ENCODE results near the gene GPC6. TPM values are rescaled to one million over a fixed set of nuclear protein-coding genes. Genes with fewer than 3 reads are reported as not detected.
"Not testable (repeated sequence)": the region's sequence is repeated elsewhere in the genome, so short reads cannot be mapped to it uniquely, and the experiment has no call there.

GPC6 gene
- total and polyA plus RNA-seq, 5 donors from 2014 or later, result not detected

- Histone ChIP-seq H3K9me3 (ENCODE audit: control insufficient read depth in 2 of 2, low read length in 2 of 2) (no peaks in the 10 kb centered on the region), H3K4me1 (ENCODE audit: control insufficient read depth, insufficient read depth, low read length, poor library complexity, severe bottlenecking) (no peaks in the 10 kb centered on the region), H3K27ac (ENCODE audit: insufficient read depth, low read length, poor library complexity, severe bottlenecking) (no peak overlapping the region), H3K36me3 (ENCODE audit: control insufficient read depth, insufficient read depth, low read length) (no peaks in the 10 kb centered on the region), H3K27me3 (ENCODE audit: control insufficient read depth, insufficient read depth, low read length) (no peaks in the 10 kb centered on the region), H3K4me3 (ENCODE audit: low read depth, low read length) (no peak overlapping the region)
- H3K36me3 Mint-ChIP-seq, result no peaks in the 10 kb centered on the region
- DNase-seq (no peak), ATAC-seq (ENCODE audit: low read depth in 2 of 2) (no peak)
- no peaks in the 10 kb centered on the region for H3K9me3 Mint-ChIP-seq
- H3K4me1 Mint-ChIP-seq, result peaks cover 0 to 7% (median 0%) of the 10 kb centered on the region in 4 donors
- peaks cover under 1% of the 10 kb centered on the region for H3K27me3 Mint-ChIP-seq
- peak overlapping the region in 2 of 3 donors; percentile 32 to 55 for H3K27ac Mint-ChIP-seq
- no peak overlapping the region for H3K4me3 Mint-ChIP-seq
These were observed 1071.7 kb downstream of the GPC6 start for GRCh38 chr13:94298346-94298745.

GRCh38 chr13:94300401-94300800 lies 1073.8 kb downstream of the GPC6 start:
- H3K9me3 ChIP-seq (ENCODE audit: control insufficient read depth in 2 of 2, low read length in 2 of 2), result no peaks in the 10 kb centered on the region
- Mint-ChIP-seq H3K9me3 (no peaks in the 10 kb centered on the region), H3K27ac (no peak overlapping the region), H3K36me3 (no peaks in the 10 kb centered on the region), H3K27me3 (peaks cover 5% of the 10 kb centered on the region), H3K4me1 (peaks cover 0 to 15% (median 2%) of the 10 kb centered on the region in 4 donors), H3K4me3 (no peak overlapping the region)
- DNase-seq (no peak), ATAC-seq (ENCODE audit: low read depth in 2 of 2) (no peak)
- no peak overlapping the region for H3K4me3 ChIP-seq (ENCODE audit: low read depth, low read length)
- no peaks in the 10 kb centered on the region for H3K36me3 ChIP-seq (ENCODE audit: control insufficient read depth, insufficient read depth, low read length)
- no peak overlapping the region for H3K27ac ChIP-seq (ENCODE audit: insufficient read depth, low read length, poor library complexity, severe bottlenecking)
- H3K4me1 ChIP-seq (ENCODE audit: control insufficient read depth, insufficient read depth, low read length, poor library complexity, severe bottlenecking), result no peaks in the 10 kb centered on the region
- H3K27me3 ChIP-seq (ENCODE audit: control insufficient read depth, insufficient read depth, low read length), result no peaks in the 10 kb centered on the region

GRCh38 chr13:94301487-94301886 lies 1074.9 kb downstream of the GPC6 start:
- Mint-ChIP-seq H3K27ac (no peak overlapping the region), H3K4me3 (no peak overlapping the region), H3K36me3 (no peaks in the 10 kb centered on the region), H3K9me3 (no peaks in the 10 kb centered on the region), H3K4me1 (peaks cover 0 to 15% (median 2%) of the 10 kb centered on the region in 4 donors), H3K27me3 (peaks cover 5% of the 10 kb centered on the region)
- ATAC-seq (ENCODE audit: low read depth in 2 of 2), result no peak
- no peaks in the 10 kb centered on the region for H3K27me3 ChIP-seq (ENCODE audit: control insufficient read depth, insufficient read depth, low read length)
- no peak for DNase-seq
- no peak overlapping the region for H3K4me3 ChIP-seq (ENCODE audit: low read depth, low read length)
- H3K27ac ChIP-seq (ENCODE audit: insufficient read depth, low read length, poor library complexity, severe bottlenecking), result no peak overlapping the region
- H3K4me1 ChIP-seq (ENCODE audit: control insufficient read depth, insufficient read depth, low read length, poor library complexity, severe bottlenecking), result no peaks in the 10 kb centered on the region
- no peaks in the 10 kb centered on the region for H3K36me3 ChIP-seq (ENCODE audit: control insufficient read depth, insufficient read depth, low read length)
- H3K9me3 ChIP-seq (ENCODE audit: control insufficient read depth in 2 of 2, low read length in 2 of 2), result no peaks in the 10 kb centered on the region

GRCh38 chr13:94302847-94303565 lies 1076.4 kb downstream of the GPC6 start:
- not testable (repeated sequence) for H3K4me3 Mint-ChIP-seq; H3K4me1 ChIP-seq (ENCODE audit: control insufficient read depth, insufficient read depth, low read length, poor library complexity, severe bottlenecking); DNase-seq; H3K27me3 ChIP-seq (ENCODE audit: control insufficient read depth, insufficient read depth, low read length); H3K4me3 ChIP-seq (ENCODE audit: low read depth, low read length); H3K27ac ChIP-seq (ENCODE audit: insufficient read depth, low read length, poor library complexity, severe bottlenecking); H3K36me3 ChIP-seq (ENCODE audit: control insufficient read depth, insufficient read depth, low read length); ATAC-seq (ENCODE audit: low read depth in 2 of 2); H3K27ac Mint-ChIP-seq; H3K27me3 Mint-ChIP-seq; H3K36me3 Mint-ChIP-seq; H3K9me3 ChIP-seq (ENCODE audit: control insufficient read depth in 2 of 2, low read length in 2 of 2); H3K9me3 Mint-ChIP-seq
- peaks cover 0 to 12% (median 2%) of the 10 kb centered on the region in 4 donors for H3K4me1 Mint-ChIP-seq

GRCh38 chr13:94303644-94304174 lies 1077.1 kb downstream of the GPC6 start:
- no peak for ATAC-seq (ENCODE audit: low read depth in 2 of 2)
- DNase-seq, result no peak
- H3K4me3 Mint-ChIP-seq, result no peak overlapping the region
- Histone ChIP-seq H3K4me1 (ENCODE audit: control insufficient read depth, insufficient read depth, low read length, poor library complexity, severe bottlenecking) (no peaks in the 10 kb centered on the region), H3K4me3 (ENCODE audit: low read depth, low read length) (no peak overlapping the region), H3K27ac (ENCODE audit: insufficient read depth, low read length, poor library complexity, severe bottlenecking) (no peak overlapping the region), H3K36me3 (ENCODE audit: control insufficient read depth, insufficient read depth, low read length) (no peaks in the 10 kb centered on the region), H3K9me3 (ENCODE audit: control insufficient read depth in 2 of 2, low read length in 2 of 2) (no peaks in the 10 kb centered on the region), H3K27me3 (ENCODE audit: control insufficient read depth, insufficient read depth, low read length) (no peaks in the 10 kb centered on the region)
- H3K27ac Mint-ChIP-seq, result no peak overlapping the region
- H3K4me1 Mint-ChIP-seq, result peaks cover 0 to 12% (median 2%) of the 10 kb centered on the region in 4 donors
- no peaks in the 10 kb centered on the region for H3K36me3 Mint-ChIP-seq
- no peaks in the 10 kb centered on the region for H3K9me3 Mint-ChIP-seq
- peaks cover 5% of the 10 kb centered on the region for H3K27me3 Mint-ChIP-seq

GRCh38 chr13:94305033-94305432 lies 1078.4 kb downstream of the GPC6 start:
- Histone ChIP-seq H3K36me3 (ENCODE audit: control insufficient read depth, insufficient read depth, low read length) (no peaks in the 10 kb centered on the region), H3K27me3 (ENCODE audit: control insufficient read depth, insufficient read depth, low read length) (no peaks in the 10 kb centered on the region), H3K4me3 (ENCODE audit: low read depth, low read length) (no peak overlapping the region), H3K9me3 (ENCODE audit: control insufficient read depth in 2 of 2, low read length in 2 of 2) (no peaks in the 10 kb centered on the region), H3K27ac (ENCODE audit: insufficient read depth, low read length, poor library complexity, severe bottlenecking) (no peak overlapping the region), H3K4me1 (ENCODE audit: control insufficient read depth, insufficient read depth, low read length, poor library complexity, severe bottlenecking) (no peaks in the 10 kb centered on the region)
- Mint-ChIP-seq H3K27me3 (peaks cover 5% of the 10 kb centered on the region), H3K27ac (no peak overlapping the region), H3K9me3 (no peaks in the 10 kb centered on the region), H3K4me1 (peaks cover 0 to 12% (median 2%) of the 10 kb centered on the region in 4 donors), H3K4me3 (no peak overlapping the region), H3K36me3 (no peaks in the 10 kb centered on the region)
- DNase-seq (no peak), ATAC-seq (ENCODE audit: low read depth in 2 of 2) (no peak)

- Mint-ChIP-seq H3K4me1 (peaks cover 0 to 12% (median 2%) of the 10 kb centered on the region in 4 donors), H3K9me3 (no peaks in the 10 kb centered on the region), H3K4me3 (no peak overlapping the region), H3K27me3 (peaks cover 5% of the 10 kb centered on the region), H3K36me3 (no peaks in the 10 kb centered on the region), H3K27ac (no peak overlapping the region)
- DNase-seq, result no peak
- no peaks in the 10 kb centered on the region for H3K27me3 ChIP-seq (ENCODE audit: control insufficient read depth, insufficient read depth, low read length)
- no peaks in the 10 kb centered on the region for H3K9me3 ChIP-seq (ENCODE audit: control insufficient read depth in 2 of 2, low read length in 2 of 2)
- no peak overlapping the region for H3K27ac ChIP-seq (ENCODE audit: insufficient read depth, low read length, poor library complexity, severe bottlenecking)
- no peak overlapping the region for H3K4me3 ChIP-seq (ENCODE audit: low read depth, low read length)
- H3K4me1 ChIP-seq (ENCODE audit: control insufficient read depth, insufficient read depth, low read length, poor library complexity, severe bottlenecking), result no peaks in the 10 kb centered on the region
- no peaks in the 10 kb centered on the region for H3K36me3 ChIP-seq (ENCODE audit: control insufficient read depth, insufficient read depth, low read length)
- ATAC-seq (ENCODE audit: low read depth in 2 of 2), result no peak
These were observed 1078.9 kb downstream of the GPC6 start for GRCh38 chr13:94305463-94305862.

- Mint-ChIP-seq H3K36me3 (no peaks in the 10 kb centered on the region), H3K4me3 (no peak overlapping the region), H3K4me1 (peaks cover 0 to 12% (median 2%) of the 10 kb centered on the region in 4 donors), H3K27ac (no peak overlapping the region), H3K9me3 (no peaks in the 10 kb centered on the region), H3K27me3 (peaks cover 5% of the 10 kb centered on the region)
- Histone ChIP-seq H3K36me3 (ENCODE audit: control insufficient read depth, insufficient read depth, low read length) (no peaks in the 10 kb centered on the region), H3K27ac (ENCODE audit: insufficient read depth, low read length, poor library complexity, severe bottlenecking) (no peak overlapping the region), H3K9me3 (ENCODE audit: control insufficient read depth in 2 of 2, low read length in 2 of 2) (no peaks in the 10 kb centered on the region), H3K4me3 (ENCODE audit: low read depth, low read length) (no peak overlapping the region), H3K27me3 (ENCODE audit: control insufficient read depth, insufficient read depth, low read length) (no peaks in the 10 kb centered on the region), H3K4me1 (ENCODE audit: control insufficient read depth, insufficient read depth, low read length, poor library complexity, severe bottlenecking) (no peaks in the 10 kb centered on the region)
- DNase-seq (no peak), ATAC-seq (ENCODE audit: low read depth in 2 of 2) (no peak)
These were observed 1079.3 kb downstream of the GPC6 start for GRCh38 chr13:94305934-94306333.

Measured in CD4-positive, CD25-positive, alpha-beta regulatory T cell (primary cell).